AG08396 (cell line): Measurements from ENCODE around the gene TMEM178B.
"Not testable (repeated sequence)": the region's sequence is repeated elsewhere in the genome, so short reads cannot be mapped to it uniquely, and the experiment has no call there.

Source experiments
- DNase-seq: peaks from one replicate; pipeline ENCODE4 v3.0.0; 2012; ENCODE audit warnings: low spot score, mixed read lengths

TMEM178B gene

GRCh38 chr7:141312828-141313521 lies 239.1 kb downstream of the TMEM178B start:
- no peak for DNase-seq

GRCh38 chr7:141313896-141314295 lies 240.0 kb downstream of the TMEM178B start:
- DNase-seq, result no peak

GRCh38 chr7:141317033-141317585 lies 243.2 kb downstream of the TMEM178B start:
- DNase-seq, result no peak

- no peak for DNase-seq
Measured at GRCh38 chr7:141320287-141320686, 246.4 kb downstream of the TMEM178B start.

GRCh38 chr7:141322383-141322782 lies 248.5 kb downstream of the TMEM178B start:
- DNase-seq, result no peak

- no peak for DNase-seq
Measured at GRCh38 chr7:141323826-141324225, 250.0 kb downstream of the TMEM178B start.

- no peak for DNase-seq
Measured at GRCh38 chr7:141324870-141325269, 251.0 kb downstream of the TMEM178B start.

- no peak for DNase-seq
Measured at GRCh38 chr7:141325275-141325674, 251.4 kb downstream of the TMEM178B start.

GRCh38 chr7:141328290-141328689 lies 254.4 kb downstream of the TMEM178B start:
- DNase-seq, result no peak

GRCh38 chr7:141330285-141330684 lies 256.4 kb downstream of the TMEM178B start:
- not testable (repeated sequence) for DNase-seq

- peak; percentile 29 for DNase-seq
Measured at GRCh38 chr7:141333459-141333858, 259.6 kb downstream of the TMEM178B start.

- DNase-seq, result no peak
Measured at GRCh38 chr7:141335164-141335563, 261.3 kb downstream of the TMEM178B start.

GRCh38 chr7:141339603-141340002 lies 265.7 kb downstream of the TMEM178B start:
- DNase-seq, result no peak

- no peak for DNase-seq
Measured at GRCh38 chr7:141340991-141341390, 267.1 kb downstream of the TMEM178B start.

GRCh38 chr7:141342621-141343408 lies 269.0 kb downstream of the TMEM178B start:
- DNase-seq, result no peak

- no peak for DNase-seq
Measured at GRCh38 chr7:141344153-141344935, 270.5 kb downstream of the TMEM178B start.

GRCh38 chr7:141348728-141349127 lies 274.9 kb downstream of the TMEM178B start:
- no peak for DNase-seq

GRCh38 chr7:141349338-141349737 lies 275.5 kb downstream of the TMEM178B start:
- DNase-seq, result no peak

- DNase-seq, result no peak
Measured at GRCh38 chr7:141349804-141350203, 275.9 kb downstream of the TMEM178B start.

GRCh38 chr7:141351175-141351574 lies 277.3 kb downstream of the TMEM178B start:
- no peak for DNase-seq

GRCh38 chr7:141352955-141353354 lies 279.1 kb downstream of the TMEM178B start:
- no peak for DNase-seq

- DNase-seq, result no peak
Measured at GRCh38 chr7:141354251-141354650, 280.4 kb downstream of the TMEM178B start.
